ENCODE measurements around the gene ELMO1. TPM values are rescaled to one million over a fixed set of nuclear protein-coding genes. Genes with fewer than 3 reads are reported as not detected.

ELMO1 gene
- total RNA-seq, 1 donor from 2014 or later = 53.8 TPM

DNA sequence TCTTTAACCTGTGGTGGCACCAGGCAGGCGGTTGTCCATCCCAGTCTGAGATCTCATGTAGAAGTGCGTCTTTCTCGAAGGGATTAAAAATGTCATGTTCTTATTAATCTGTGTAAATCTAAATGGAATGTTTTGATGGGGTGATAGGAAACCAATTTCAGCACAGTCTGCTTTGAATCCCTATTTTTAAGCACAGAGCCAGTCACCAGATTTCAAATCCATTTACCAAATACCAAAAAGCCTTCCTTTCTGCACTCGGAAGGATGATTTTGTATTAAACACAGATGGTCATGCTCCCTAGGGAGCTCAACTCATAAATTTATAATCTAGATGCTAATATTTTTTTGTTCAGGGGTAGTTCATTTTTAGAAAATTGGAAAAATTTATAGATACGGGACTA, 563.8 kb downstream of the ELMO1 start:
- peaks cover 20% of the 10 kb centered on the region for H3K36me3 ChIP-seq
- H3K27ac ChIP-seq = no peak overlapping the region
- DNase-seq = no peak
- no peaks in the 10 kb centered on the region for H3K4me1 ChIP-seq
- no peak overlapping the region for H3K4me3 ChIP-seq
- no peaks in the 10 kb centered on the region for H3K27me3 ChIP-seq
- no peaks in the 10 kb centered on the region for H3K9me3 ChIP-seq
- TF ChIP-seq, protein P1, sequence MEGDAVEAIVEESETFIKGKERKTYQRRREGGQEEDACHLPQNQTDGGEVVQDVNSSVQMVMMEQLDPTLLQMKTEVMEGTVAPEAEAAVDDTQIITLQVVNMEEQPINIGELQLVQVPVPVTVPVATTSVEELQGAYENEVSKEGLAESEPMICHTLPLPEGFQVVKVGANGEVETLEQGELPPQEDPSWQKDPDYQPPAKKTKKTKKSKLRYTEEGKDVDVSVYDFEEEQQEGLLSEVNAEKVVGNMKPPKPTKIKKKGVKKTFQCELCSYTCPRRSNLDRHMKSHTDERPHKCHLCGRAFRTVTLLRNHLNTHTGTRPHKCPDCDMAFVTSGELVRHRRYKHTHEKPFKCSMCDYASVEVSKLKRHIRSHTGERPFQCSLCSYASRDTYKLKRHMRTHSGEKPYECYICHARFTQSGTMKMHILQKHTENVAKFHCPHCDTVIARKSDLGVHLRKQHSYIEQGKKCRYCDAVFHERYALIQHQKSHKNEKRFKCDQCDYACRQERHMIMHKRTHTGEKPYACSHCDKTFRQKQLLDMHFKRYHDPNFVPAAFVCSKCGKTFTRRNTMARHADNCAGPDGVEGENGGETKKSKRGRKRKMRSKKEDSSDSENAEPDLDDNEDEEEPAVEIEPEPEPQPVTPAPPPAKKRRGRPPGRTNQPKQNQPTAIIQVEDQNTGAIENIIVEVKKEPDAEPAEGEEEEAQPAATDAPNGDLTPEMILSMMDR (IDR thresholded peaks at IDR 0.05) = no peak
- intact Hi-C loops (cut with DNase I) = no loop called here
- ATAC-seq = no peak

DNA sequence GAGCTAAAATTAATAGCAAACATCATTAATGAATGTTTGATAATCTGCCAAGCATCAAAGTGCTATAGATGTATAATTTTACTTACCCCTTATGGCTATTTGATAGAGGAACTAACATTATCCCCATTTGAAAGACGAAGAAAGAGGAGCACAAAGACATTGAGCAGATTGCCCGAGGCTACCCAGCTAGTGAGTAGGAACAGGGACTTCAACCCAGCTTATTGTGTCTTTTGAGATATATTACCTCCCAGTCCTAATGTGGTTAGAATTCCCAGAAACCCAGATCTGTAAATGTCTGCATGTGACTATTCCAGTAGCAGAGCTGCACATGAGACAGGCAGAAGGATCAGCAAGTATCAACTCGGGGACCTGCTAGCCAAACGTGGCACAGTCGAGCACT, 564.3 kb downstream of the ELMO1 start:
- no peaks in the 10 kb centered on the region for H3K27me3 ChIP-seq
- no peak overlapping the region for H3K27ac ChIP-seq
- peaks cover 20% of the 10 kb centered on the region for H3K36me3 ChIP-seq
- ATAC-seq (no peak), DNase-seq (no peak)
- no peaks in the 10 kb centered on the region for H3K9me3 ChIP-seq
- H3K4me3 ChIP-seq = no peak overlapping the region
- intact Hi-C loops (cut with DNase I) = no loop called here
- H3K4me1 ChIP-seq = no peaks in the 10 kb centered on the region
- TF ChIP-seq, protein P1 (IDR thresholded peaks at IDR 0.05) = no peak

DNA sequence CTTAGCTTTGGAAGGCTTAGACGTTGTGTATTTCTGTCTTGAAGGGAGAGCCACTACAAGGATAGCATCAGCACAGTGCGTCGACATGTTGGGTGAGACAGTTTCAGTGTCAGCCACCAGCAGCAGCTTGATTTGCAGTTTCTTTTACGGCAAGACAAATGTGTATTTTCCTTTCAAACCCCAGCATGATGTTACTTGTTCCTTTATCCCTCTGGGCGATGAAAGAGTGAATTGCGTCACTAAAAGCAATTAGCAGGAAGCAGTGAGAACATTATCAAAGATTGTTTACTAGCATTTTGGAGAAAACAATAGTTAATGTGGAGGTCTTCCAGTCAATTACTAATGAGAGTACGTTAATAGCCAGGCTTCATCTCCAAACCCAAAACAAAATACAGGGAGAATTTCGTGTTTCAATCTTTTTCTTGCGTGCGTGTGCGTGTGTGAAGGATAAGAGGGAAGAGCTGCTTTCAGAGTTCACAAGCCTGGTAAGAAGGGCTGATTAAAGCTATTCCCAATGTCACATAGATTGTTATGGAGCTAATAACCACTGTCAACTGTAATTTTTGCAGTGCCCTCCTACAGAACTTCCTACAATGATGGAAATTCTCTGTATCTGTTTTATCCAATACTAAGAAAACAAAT, 567.3 kb downstream of the ELMO1 start:
- ATAC-seq (no peak), DNase-seq (no peak)
- Histone ChIP-seq H3K4me1 (no peaks in the 10 kb centered on the region), H3K36me3 (peaks cover 36% of the 10 kb centered on the region), H3K4me3 (no peak overlapping the region), H3K27ac (no peak overlapping the region), H3K9me3 (no peaks in the 10 kb centered on the region), H3K27me3 (no peaks in the 10 kb centered on the region)
- intact Hi-C loops (cut with DNase I) = no loop called here
- TF ChIP-seq, protein P1 (IDR thresholded peaks at IDR 0.05) = no peak

DNA sequence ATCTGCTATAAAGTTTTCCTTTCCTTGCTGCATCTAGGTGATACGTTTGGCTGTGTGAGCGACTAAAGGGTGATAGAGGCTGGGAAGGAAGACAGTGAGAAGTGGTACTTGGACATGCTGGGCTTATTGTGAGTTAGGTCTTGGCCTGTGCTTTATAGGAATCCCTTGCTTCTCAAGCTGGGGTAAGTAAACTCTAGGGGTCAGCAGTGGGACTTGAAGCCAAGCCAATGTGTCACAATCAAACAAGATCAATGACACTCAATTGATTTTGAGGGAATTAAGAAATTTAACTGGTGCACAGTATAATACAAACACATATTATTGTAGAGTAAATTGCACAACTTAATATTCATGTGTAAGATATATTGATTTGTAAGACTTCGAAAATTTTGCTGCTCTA, 568.6 kb downstream of the ELMO1 start:
- no peak for ATAC-seq
- TF ChIP-seq, protein P1 (IDR thresholded peaks at IDR 0.05) = no peak
- no peak for DNase-seq

DNA sequence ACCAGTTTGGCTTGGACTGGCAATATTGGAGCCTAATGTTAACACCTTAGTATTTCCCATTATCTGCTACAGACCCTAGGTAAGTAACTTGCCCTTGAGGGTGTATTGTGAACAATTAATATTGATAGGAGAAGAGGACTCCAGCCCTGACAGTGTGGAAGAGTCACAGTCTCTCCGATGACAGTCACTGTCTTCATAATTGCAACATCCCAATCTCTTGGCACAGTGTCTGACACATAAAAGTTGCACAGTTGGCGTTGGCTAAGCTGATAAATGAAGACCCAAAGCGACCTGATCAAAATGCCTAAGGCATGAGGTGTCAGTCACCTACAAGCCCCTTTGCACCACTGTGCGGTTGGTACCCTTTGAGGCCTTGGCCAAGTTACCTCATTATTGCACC, 569.6 kb downstream of the ELMO1 start:
- Histone ChIP-seq H3K4me3 (no peak overlapping the region), H3K36me3 (peaks cover 41% of the 10 kb centered on the region), H3K9me3 (no peaks in the 10 kb centered on the region), H3K27me3 (no peaks in the 10 kb centered on the region), H3K27ac (no peak overlapping the region), H3K4me1 (no peaks in the 10 kb centered on the region)
- DNase-seq (no peak), ATAC-seq (no peak)
- TF ChIP-seq, protein P1 (IDR thresholded peaks at IDR 0.05) = no peak
- intact Hi-C loops (cut with DNase I) = no loop called here

More for the DNA sequence above, 568.6 kb downstream of the ELMO1 start:
- intact Hi-C loops (cut with DNase I) = no loop called here
- Histone ChIP-seq H3K4me3 (no peak overlapping the region), H3K27me3 (no peaks in the 10 kb centered on the region), H3K9me3 (no peaks in the 10 kb centered on the region), H3K27ac (no peak overlapping the region), H3K36me3 (peaks cover 31% of the 10 kb centered on the region), H3K4me1 (no peaks in the 10 kb centered on the region)

DNA sequence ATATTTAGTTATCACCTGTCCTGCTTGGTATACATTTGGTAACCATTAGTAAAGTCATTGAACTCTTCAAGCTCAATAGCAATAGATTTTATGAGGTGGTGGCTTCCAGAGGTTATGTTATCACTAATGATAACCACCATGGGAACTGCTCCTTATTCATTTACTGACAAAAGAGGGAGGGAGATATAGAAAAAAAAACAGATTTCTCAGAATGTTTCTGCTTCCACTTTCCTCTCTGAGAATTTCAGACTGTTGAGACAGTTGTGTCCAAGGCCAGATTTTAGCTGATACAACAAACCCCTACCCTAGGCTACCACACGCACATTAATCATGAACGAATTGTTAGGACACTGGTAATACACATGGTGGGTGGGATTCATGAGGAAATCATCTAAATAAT, 570.4 kb downstream of the ELMO1 start:
- no peaks in the 10 kb centered on the region for H3K27me3 ChIP-seq
- TF ChIP-seq, protein P1 (IDR thresholded peaks at IDR 0.05) = no peak
- H3K4me3 ChIP-seq = no peak overlapping the region
- no peaks in the 10 kb centered on the region for H3K9me3 ChIP-seq
- H3K27ac ChIP-seq = no peak overlapping the region
- ATAC-seq (no peak), DNase-seq (no peak)
- intact Hi-C loops (cut with DNase I) = no loop called here
- H3K36me3 ChIP-seq = peaks cover 42% of the 10 kb centered on the region
- H3K4me1 ChIP-seq = no peaks in the 10 kb centered on the region
